ENCODE measurements around the gene TIPARP. TPM values are rescaled to one million over a fixed set of nuclear protein-coding genes. Genes with fewer than 3 reads are reported as not detected.

Gene TIPARP
- total RNA-seq, 2 experiments from 2014 or later = 10.0 to 13.4 TPM

DNA sequence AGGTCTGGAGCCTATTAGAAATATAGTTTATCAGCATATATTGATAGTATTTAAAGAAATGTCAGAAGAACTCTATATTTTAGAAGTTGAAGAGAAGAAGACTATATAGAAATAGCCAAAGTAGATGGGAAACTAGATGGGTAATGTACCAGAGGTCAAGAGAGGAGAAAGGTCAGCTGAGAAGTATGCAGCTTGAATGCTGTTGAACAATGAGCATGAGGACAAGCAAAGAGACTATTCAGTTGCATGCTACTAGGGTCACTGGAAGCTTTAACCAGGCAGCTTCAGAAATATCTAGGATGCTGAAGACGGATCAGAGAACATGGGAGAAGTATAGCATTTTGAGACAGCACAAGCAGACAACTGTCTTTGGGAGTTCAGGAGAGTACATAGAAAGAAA lies 19.6 kb upstream of the TIPARP start:
- Histone ChIP-seq H3K9me3 (ENCODE audit: low read length) (no peaks in the 10 kb centered on the region), H2AFZ (ENCODE audit: low read length) (no peak overlapping the region), H3K4me1 (ENCODE audit: insufficient read depth, low read length, poor library complexity, severe bottlenecking) (peaks cover 3% of the 10 kb centered on the region), H3K4me2 (ENCODE audit: low read length) (no peak overlapping the region), H3K79me2 (ENCODE audit: insufficient read depth, low read depth, low read length) (no peaks in the 10 kb centered on the region), H3K4me3 (ENCODE audit: low read depth, low read length, poor library complexity, severe bottlenecking) (no peak overlapping the region), H3K36me3 (ENCODE audit: insufficient read depth, low read length) (no peaks in the 10 kb centered on the region), H4K20me1 (ENCODE audit: insufficient read depth, low read length) (no peaks in the 10 kb centered on the region), H3K27ac (ENCODE audit: low read depth, low read length, poor library complexity, severe bottlenecking) (no peak overlapping the region), H3K9me2 (ENCODE audit: insufficient read depth, low read length) (no peaks in the 10 kb centered on the region)
- no TSS peak for BruUV-seq (replicated peaks)
- intact Hi-C loops (cut with micrococcal nuclease; ENCODE audit: unreplicated experiment) = no loop called here
- DNase-seq (ENCODE audit: low spot score) = no peak
- no peak for TF ChIP-seq EZH2phosphoT487 (IDR thresholded peaks at IDR 0.05; ENCODE audit: borderline replicate concordance, low read depth, low read length)
- TF ChIP-seq, protein P1, sequence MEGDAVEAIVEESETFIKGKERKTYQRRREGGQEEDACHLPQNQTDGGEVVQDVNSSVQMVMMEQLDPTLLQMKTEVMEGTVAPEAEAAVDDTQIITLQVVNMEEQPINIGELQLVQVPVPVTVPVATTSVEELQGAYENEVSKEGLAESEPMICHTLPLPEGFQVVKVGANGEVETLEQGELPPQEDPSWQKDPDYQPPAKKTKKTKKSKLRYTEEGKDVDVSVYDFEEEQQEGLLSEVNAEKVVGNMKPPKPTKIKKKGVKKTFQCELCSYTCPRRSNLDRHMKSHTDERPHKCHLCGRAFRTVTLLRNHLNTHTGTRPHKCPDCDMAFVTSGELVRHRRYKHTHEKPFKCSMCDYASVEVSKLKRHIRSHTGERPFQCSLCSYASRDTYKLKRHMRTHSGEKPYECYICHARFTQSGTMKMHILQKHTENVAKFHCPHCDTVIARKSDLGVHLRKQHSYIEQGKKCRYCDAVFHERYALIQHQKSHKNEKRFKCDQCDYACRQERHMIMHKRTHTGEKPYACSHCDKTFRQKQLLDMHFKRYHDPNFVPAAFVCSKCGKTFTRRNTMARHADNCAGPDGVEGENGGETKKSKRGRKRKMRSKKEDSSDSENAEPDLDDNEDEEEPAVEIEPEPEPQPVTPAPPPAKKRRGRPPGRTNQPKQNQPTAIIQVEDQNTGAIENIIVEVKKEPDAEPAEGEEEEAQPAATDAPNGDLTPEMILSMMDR (conservative IDR thresholded peaks at IDR 0.05; ENCODE audit: low read length) = no peak
- ChIA-PET CTCF (ENCODE audit: unreplicated experiment) (no interaction called here), POLR2A (interaction anchor here (0.6 to 2.2 kb wide), 6 partner anchors 10 to 333 kb away, joined by 3 to 9 read pairs (median 4); no protein-coding TSS in a partner anchor)

DNA sequence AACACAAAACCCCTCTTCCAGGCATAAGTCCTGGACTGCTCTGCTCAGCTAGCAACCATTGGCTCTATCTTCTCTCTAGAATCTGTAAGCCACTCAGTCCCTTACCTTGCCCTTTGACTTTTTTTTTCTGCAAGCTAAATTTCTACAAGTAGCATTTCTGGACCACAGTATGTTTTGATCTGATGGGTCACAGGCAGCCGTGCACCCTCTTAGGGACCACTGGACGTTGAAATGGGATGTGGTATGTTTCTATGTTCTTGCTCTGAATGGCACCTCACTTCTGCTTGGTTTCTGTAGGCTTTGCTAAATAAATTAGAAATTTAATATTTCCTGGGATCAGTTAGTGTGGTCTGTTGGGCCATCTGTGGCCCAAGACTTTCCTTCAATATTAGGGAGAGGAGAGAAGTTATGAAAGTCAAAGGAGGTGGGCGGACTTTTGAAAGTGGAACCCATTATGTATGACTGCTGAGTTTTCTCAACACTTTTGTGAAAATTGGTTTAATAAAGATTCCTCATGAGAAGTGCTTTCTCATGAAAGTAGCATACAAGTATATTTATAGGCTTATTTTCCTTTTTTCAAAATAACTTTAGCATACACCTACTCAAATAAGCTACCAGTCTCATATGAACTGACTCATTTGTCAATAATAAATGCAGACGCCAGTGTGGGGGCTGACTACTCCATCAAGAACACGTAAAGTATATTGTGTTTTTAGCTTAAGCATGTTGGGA lies 18.4 kb upstream of the TIPARP start:
- H3K9me2 ChIP-seq (ENCODE audit: insufficient read depth, low read length) = no peaks in the 10 kb centered on the region
- H2AFZ ChIP-seq (ENCODE audit: low read length) = no peak overlapping the region
- H3K9me3 ChIP-seq (ENCODE audit: low read length) = no peaks in the 10 kb centered on the region
- H3K36me3 ChIP-seq (ENCODE audit: insufficient read depth, low read length) = no peaks in the 10 kb centered on the region
- ChIA-PET CTCF (ENCODE audit: unreplicated experiment) (no interaction called here), POLR2A (interaction anchor here (0.6 to 1.0 kb wide), 3 partner anchors 9 to 24 kb away, joined by 3 read pairs; no protein-coding TSS in a partner anchor)
- H3K4me1 ChIP-seq (ENCODE audit: insufficient read depth, low read length, poor library complexity, severe bottlenecking) = peaks cover 3% of the 10 kb centered on the region
- H3K4me2 ChIP-seq (ENCODE audit: low read length) = no peak overlapping the region
- DNase-seq (ENCODE audit: low spot score) = no peak
- no peaks in the 10 kb centered on the region for H3K79me2 ChIP-seq (ENCODE audit: insufficient read depth, low read depth, low read length)
- H3K27ac ChIP-seq (ENCODE audit: low read depth, low read length, poor library complexity, severe bottlenecking) = no peak overlapping the region
- BruUV-seq (replicated peaks) = no TSS peak
- no peak overlapping the region for H3K4me3 ChIP-seq (ENCODE audit: low read depth, low read length, poor library complexity, severe bottlenecking)
- no peak for TF ChIP-seq EZH2phosphoT487 (IDR thresholded peaks at IDR 0.05; ENCODE audit: borderline replicate concordance, low read depth, low read length)
- TF ChIP-seq, protein P1 (conservative IDR thresholded peaks at IDR 0.05; ENCODE audit: low read length) = no peak
- H4K20me1 ChIP-seq (ENCODE audit: insufficient read depth, low read length) = no peaks in the 10 kb centered on the region
- intact Hi-C loops (cut with micrococcal nuclease; ENCODE audit: unreplicated experiment) = no loop called here

DNA sequence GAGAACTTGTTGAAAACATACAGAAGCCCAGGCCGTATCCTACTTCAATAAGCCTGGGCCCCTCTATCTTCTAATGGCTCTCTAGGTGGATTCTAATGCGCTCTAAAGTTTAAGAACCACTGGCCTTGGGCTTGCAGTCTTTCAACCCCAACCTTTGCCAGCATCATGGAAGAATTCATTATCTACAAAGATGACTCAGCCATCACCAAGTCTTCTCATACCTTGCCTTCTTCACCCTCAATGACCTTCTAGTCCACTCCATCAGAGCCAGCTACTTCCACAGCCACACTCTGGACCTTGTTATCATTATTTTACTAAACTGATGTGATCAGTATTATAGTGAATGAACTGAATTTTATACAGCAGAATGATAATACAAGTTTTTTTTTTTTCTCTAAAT lies 16.9 kb upstream of the TIPARP start:
- Histone ChIP-seq H3K27ac (ENCODE audit: low read depth, low read length, poor library complexity, severe bottlenecking) (no peak overlapping the region), H3K9me3 (ENCODE audit: low read length) (no peaks in the 10 kb centered on the region), H3K4me3 (ENCODE audit: low read depth, low read length, poor library complexity, severe bottlenecking) (no peak overlapping the region), H3K4me1 (ENCODE audit: insufficient read depth, low read length, poor library complexity, severe bottlenecking) (no peaks in the 10 kb centered on the region), H3K9me2 (ENCODE audit: insufficient read depth, low read length) (no peaks in the 10 kb centered on the region), H3K79me2 (ENCODE audit: insufficient read depth, low read depth, low read length) (no peaks in the 10 kb centered on the region), H4K20me1 (ENCODE audit: insufficient read depth, low read length) (no peaks in the 10 kb centered on the region), H2AFZ (ENCODE audit: low read length) (no peak overlapping the region), H3K4me2 (ENCODE audit: low read length) (no peak overlapping the region), H3K36me3 (ENCODE audit: insufficient read depth, low read length) (no peaks in the 10 kb centered on the region)
- DNase-seq (ENCODE audit: low spot score) = no peak
- no peak for TF ChIP-seq EZH2phosphoT487 (IDR thresholded peaks at IDR 0.05; ENCODE audit: borderline replicate concordance, low read depth, low read length)
- TF ChIP-seq, protein P1 (conservative IDR thresholded peaks at IDR 0.05; ENCODE audit: low read length) = no peak
- ChIA-PET POLR2A (no interaction called here), CTCF (ENCODE audit: unreplicated experiment) (no interaction called here)
- intact Hi-C loops (cut with micrococcal nuclease; ENCODE audit: unreplicated experiment) = no loop called here
- no TSS peak for BruUV-seq (replicated peaks)

Data from OCI-LY7 (cell line).